ENCODE data around the gene SYCE3.

Gene SYCE3

GRCh38 chr22:50526108-50526833, 36.4 kb downstream of the SYCE3 start:
- TF ChIP-seq EZH2phosphoT487 (IDR thresholded peaks at IDR 0.05; ENCODE audit: borderline replicate concordance, low read length), result no peak
- TF ChIP-seq CTCF (IDR thresholded peaks at IDR 0.05; ENCODE audit: low read depth, low read length, poor library complexity, severe bottlenecking), result peak; percentile 88
- peak overlapping the region; percentile 93 for H3K4me3 ChIP-seq (ENCODE audit: low read length)
- peaks cover 42% of the 10 kb centered on the region for H3K36me3 ChIP-seq (ENCODE audit: control insufficient read depth, low read length)
- no peaks in the 10 kb centered on the region for H3K9me2 ChIP-seq (replicated peaks; ENCODE audit: control insufficient read depth, low read length)
- H3K9me3 ChIP-seq (ENCODE audit: control insufficient read depth, insufficient read depth, low read length), result no peaks in the 10 kb centered on the region
- no peaks in the 10 kb centered on the region for H3K27me3 ChIP-seq (ENCODE audit: control insufficient read depth, low read length)
- peaks cover 33% of the 10 kb centered on the region for H3K4me1 ChIP-seq (ENCODE audit: control insufficient read depth, low read length)
- peak overlapping the region; percentile 97 for H3K4me2 ChIP-seq (ENCODE audit: low read length)
- H3K27ac ChIP-seq (ENCODE audit: low read depth, low read length), result peak overlapping the region; percentile 83
- H3F3A ChIP-seq (ENCODE audit: control insufficient read depth, insufficient read depth), result peaks cover 21% of the 10 kb centered on the region
- H3K79me2 ChIP-seq (ENCODE audit: control insufficient read depth, low read length), result peaks cover 49% of the 10 kb centered on the region
- H4K20me1 ChIP-seq (ENCODE audit: control insufficient read depth, insufficient read depth, low read depth, low read length), result no peaks in the 10 kb centered on the region

GRCh38 chr22:50525858-50526107, 36.9 kb downstream of the SYCE3 start:
- peaks cover 45% of the 10 kb centered on the region for H3K36me3 ChIP-seq (ENCODE audit: control insufficient read depth, low read length)
- H3K4me3 ChIP-seq (ENCODE audit: low read length), result peak overlapping the region; percentile 93
- TF ChIP-seq EZH2phosphoT487 (IDR thresholded peaks at IDR 0.05; ENCODE audit: borderline replicate concordance, low read length), result no peak
- no peak for TF ChIP-seq CTCF (IDR thresholded peaks at IDR 0.05; ENCODE audit: low read depth, low read length, poor library complexity, severe bottlenecking)
- peaks cover 21% of the 10 kb centered on the region for H3F3A ChIP-seq (ENCODE audit: control insufficient read depth, insufficient read depth)
- no peaks in the 10 kb centered on the region for H3K27me3 ChIP-seq (ENCODE audit: control insufficient read depth, low read length)
- H3K9me3 ChIP-seq (ENCODE audit: control insufficient read depth, insufficient read depth, low read length), result no peaks in the 10 kb centered on the region
- H3K9me2 ChIP-seq (replicated peaks; ENCODE audit: control insufficient read depth, low read length), result no peaks in the 10 kb centered on the region
- peak overlapping the region; percentile 83 for H3K27ac ChIP-seq (ENCODE audit: low read depth, low read length)
- peak overlapping the region; percentile 97 for H3K4me2 ChIP-seq (ENCODE audit: low read length)
- peaks cover 51% of the 10 kb centered on the region for H3K79me2 ChIP-seq (ENCODE audit: control insufficient read depth, low read length)
- H4K20me1 ChIP-seq (ENCODE audit: control insufficient read depth, insufficient read depth, low read depth, low read length), result no peaks in the 10 kb centered on the region
- H3K4me1 ChIP-seq (ENCODE audit: control insufficient read depth, low read length), result peaks cover 33% of the 10 kb centered on the region

- peaks cover 51% of the 10 kb centered on the region for H3K79me2 ChIP-seq (ENCODE audit: control insufficient read depth, low read length)
These were observed 37.4 kb downstream of the SYCE3 start, which contains the start of gene SCO2 for GRCh38 chr22:50525104-50525857. Gene SCO2, minus strand, starts transcription at chr22:50525598. Its CDS starts 1,187 bp downstream, at chr22:50524411.

More at GRCh38 chr22:50525104-50525857, 37.4 kb downstream of the SYCE3 start, which contains the start of gene SCO2:
- peak within 1 kb of the TSS; percentile 93 for H3K4me3 ChIP-seq (ENCODE audit: low read length)
- H3F3A ChIP-seq (ENCODE audit: control insufficient read depth, insufficient read depth), result peaks cover 21% of the 10 kb centered on the region
- peaks cover 29% of the 10 kb centered on the region for H3K4me1 ChIP-seq (ENCODE audit: control insufficient read depth, low read length)
- H3K9me3 ChIP-seq (ENCODE audit: control insufficient read depth, insufficient read depth, low read length), result no peaks in the 10 kb centered on the region
- no peaks in the 10 kb centered on the region for H3K9me2 ChIP-seq (replicated peaks; ENCODE audit: control insufficient read depth, low read length)
- no peaks in the 10 kb centered on the region for H4K20me1 ChIP-seq (ENCODE audit: control insufficient read depth, insufficient read depth, low read depth, low read length)
- TF ChIP-seq EZH2phosphoT487 (IDR thresholded peaks at IDR 0.05; ENCODE audit: borderline replicate concordance, low read length) (no peak), CTCF (IDR thresholded peaks at IDR 0.05; ENCODE audit: low read depth, low read length, poor library complexity, severe bottlenecking) (no peak)
- peak within 1 kb of the TSS; percentile 83 for H3K27ac ChIP-seq (ENCODE audit: low read depth, low read length)
- peak within 1 kb of the TSS; percentile 97 for H3K4me2 ChIP-seq (ENCODE audit: low read length)
- H3K36me3 ChIP-seq (ENCODE audit: control insufficient read depth, low read length), result peaks cover 46% of the 10 kb centered on the region
- H3K27me3 ChIP-seq (ENCODE audit: control insufficient read depth, low read length), result no peaks in the 10 kb centered on the region

Measured in DOHH2 (cell line).